Dedifferentiated amniotic fluid mesenchymal stem cell (primary cell): ENCODE results near the gene NFX1.

Experiments used
- DNase-seq: peaks from one replicate; pipeline ENCODE4 v3.0.0-alpha.2; 2016; ENCODE audit errors: extremely low spot score

NFX1 gene

DNA sequence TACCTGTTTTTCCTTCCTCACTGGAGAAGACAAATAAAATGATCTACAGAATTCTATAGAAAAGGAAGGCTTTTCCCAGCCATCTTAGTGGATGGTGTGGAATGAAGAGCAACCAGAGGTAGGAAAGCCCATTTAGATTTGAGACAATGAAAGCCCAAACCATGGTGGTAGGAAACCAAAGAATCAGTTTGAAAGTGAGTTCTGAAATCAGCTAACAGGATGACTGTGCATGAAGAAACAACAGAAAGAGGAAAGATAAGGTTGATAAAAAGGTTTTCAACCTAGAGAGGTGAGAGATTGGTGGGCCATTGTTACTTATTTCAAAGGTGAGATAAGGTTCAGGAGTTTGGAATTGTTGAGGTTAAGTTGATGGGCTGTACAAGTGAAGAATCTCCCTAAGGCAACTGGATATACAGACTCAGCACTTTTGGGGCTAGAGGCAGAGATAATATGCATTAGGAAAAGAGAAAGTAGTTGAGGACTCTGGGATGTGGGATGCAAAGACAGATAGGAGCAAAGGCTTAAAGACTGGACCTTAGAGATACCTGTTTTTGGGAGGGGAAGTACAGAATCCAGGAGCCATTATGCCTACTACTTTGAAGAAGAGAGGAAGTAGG lies 23.1 kb upstream of the NFX1 start:
- no peak for DNase-seq

GRCh38 chr9:33270146-33270545 lies 20.2 kb upstream of the NFX1 start:
- no peak for DNase-seq

GRCh38 chr9:33272061-33272460 lies 18.3 kb upstream of the NFX1 start:
- DNase-seq: no peak

DNA sequence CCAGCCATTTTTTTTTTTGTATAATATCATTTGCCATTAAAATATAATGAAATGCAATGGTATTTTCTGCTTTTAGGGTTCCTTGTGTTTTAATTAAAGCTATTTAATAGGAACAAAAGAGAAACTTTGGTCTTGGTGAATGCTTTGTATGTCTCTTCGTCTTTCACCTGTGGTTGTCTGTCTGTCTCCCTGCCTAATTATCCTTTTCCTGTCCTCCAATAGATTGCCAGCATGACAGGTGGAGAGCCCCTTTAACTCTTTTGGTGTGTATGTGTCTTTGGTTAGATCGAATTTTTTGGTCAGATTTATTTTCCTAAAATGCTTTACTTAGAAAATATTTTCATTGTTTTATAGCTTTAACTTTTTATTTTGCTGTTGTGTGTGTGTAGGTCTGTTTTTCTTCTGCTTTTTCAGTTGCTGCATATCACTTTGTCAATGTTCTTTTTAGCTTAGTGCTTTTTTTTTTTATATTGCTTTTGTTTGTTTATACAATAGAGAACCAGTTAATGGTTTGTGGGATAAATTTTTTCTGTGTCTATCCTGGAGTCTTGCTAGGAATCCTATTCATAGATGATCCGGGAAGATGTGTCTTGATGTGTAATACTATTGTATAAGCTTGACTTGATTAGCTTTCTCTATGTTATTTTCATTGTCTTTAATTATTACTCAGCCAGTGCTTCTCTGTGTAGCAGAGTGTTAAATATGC lies 16.9 kb upstream of the NFX1 start:
- no peak for DNase-seq

- no peak for DNase-seq
These were observed 16.4 kb upstream of the NFX1 start for GRCh38 chr9:33273972-33274328.

DNA sequence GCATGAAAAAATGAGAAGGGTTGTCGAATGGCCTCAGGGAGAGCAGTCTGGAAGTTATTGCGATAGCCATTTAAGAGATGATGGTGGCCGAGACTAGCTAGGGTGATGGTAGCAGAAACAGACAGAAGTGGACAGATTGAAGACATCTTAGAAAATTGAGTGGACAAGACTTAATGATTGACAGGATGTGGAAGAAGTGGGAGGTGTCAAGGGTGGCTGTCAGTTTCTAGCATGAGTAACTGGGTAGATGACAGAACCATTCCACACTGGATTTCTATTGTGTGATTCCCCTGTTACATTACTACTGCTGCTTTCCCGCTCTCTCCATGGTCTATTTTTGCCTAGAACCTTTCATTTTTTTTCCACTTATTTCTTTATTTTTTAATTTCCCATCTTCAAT lies 12.8 kb upstream of the NFX1 start:
- no peak for DNase-seq

GRCh38 chr9:33285502-33285901 lies 4.8 kb upstream of the NFX1 start:
- no peak for DNase-seq

DNA sequence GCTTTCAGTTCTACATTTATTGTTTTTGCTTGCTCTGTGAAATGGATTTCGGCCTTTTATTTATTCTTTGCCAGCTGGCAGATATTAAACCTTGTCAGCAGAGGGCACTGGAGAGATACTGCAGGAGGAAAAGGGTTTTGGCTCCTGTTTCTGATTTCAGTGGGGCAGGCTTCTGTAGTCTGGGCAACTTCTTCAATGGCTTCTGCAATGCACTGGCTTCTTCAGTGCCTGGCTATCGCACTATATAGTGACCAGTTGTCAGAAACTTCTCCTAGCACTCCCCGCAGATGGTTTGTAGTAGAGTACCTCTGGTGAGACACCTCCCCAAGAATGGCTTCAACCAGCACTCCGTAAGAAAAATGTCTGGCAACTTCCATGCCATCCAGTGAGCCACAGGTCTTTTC lies 3.2 kb upstream of the NFX1 start:
- DNase-seq: peak; percentile 89

- no peak for DNase-seq
These were observed 2.1 kb upstream of the NFX1 start for GRCh38 chr9:33288235-33288634.

DNA sequence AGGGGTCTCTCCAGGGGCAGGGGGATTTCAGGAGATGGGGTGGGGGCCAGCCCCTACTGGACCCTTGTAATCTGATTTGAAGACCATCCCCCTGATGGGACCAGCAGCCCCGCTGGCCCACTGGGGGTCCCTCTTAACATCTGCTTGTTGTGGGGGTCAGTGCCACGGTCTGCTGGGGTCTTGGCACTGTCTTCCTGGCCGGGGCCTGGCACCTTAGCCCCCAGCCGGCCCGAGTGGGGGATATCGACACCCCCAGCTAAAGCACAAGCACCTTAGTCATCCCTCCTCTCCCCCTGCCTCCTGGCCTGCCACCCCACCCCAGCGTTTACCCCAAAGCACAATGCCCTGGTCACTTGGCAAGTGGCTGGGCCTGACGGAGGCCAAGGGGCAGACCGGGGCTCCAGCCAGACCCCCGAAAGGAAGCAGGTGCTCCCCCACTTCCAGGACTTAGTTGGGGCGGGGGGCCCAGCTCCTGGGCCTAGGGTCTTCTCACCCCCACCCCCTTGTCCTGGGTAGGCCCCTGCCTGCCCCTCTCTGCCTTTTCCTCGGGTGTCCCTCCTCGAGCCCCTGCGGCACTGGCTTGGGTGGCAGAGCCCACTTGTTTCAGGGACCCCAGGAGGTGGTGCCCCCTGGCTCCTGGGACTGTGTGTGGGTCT lies 1.4 kb upstream of the NFX1 start:
- no peak for DNase-seq

DNA sequence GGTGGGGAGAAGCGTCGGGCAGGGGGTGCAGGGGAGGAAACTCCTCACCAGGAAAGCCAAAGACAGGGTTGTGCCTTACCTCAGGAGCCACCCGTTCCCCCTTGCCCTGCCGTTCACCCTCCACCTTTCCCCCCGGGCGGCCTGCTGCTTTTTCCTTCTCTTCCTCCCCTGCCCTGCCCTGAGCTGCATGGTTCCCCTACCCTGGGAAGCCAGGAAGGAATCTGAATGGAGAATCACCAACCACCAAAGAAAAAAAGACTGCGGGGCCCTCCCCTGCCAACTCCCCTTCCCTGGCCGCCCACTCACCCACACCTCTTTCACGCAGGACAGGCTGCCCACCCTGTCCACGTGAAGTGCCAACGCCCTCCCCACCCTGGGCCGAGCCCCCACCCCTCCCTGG lies 820 bp upstream of the NFX1 start:
- no peak for DNase-seq

- peak; percentile 29 for DNase-seq
These were observed 425 bp upstream of the NFX1 start for GRCh38 chr9:33289936-33290246.

GRCh38 chr9:33291031-33291397 lies 698 bp downstream of the NFX1 start:
- DNase-seq: no peak

DNA sequence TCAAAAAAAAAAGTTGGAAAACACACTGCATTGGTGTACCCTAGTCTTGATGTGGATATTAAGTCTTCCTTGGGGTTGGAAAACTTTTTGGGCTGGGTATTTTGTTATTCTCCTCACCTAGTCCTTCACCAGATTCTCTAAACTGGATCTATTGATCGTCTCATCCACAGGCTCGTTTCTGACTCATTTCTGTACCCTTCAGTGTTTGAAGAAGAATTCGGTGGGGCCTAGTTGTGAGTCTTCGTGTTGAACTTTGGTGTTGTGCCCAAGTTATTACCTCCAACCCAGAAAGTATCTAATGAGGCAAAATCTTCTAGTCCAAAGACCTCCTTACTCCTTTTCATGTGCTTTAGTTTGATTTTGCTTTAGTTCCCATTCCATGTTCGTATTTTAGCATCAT lies 1.6 kb downstream of the NFX1 start:
- DNase-seq: no peak

DNA sequence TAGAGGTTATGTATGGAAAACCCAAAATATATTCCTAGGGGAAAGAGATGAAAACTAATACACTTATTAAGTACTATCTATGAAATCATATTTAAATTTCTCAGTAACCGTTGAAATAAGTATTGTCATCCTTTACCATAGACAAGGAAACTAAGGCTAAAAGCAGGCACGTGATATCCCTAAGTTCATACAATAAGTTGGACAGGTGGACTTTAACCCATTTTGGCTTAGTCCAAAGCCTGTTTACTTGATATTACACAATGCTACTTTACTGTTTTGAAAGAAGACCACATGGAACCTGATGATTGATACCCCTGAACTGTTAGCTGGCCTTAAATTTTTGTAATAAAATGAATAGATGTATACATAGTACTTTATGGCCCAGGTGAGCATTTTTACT lies 3.5 kb downstream of the NFX1 start:
- DNase-seq: no peak

DNA sequence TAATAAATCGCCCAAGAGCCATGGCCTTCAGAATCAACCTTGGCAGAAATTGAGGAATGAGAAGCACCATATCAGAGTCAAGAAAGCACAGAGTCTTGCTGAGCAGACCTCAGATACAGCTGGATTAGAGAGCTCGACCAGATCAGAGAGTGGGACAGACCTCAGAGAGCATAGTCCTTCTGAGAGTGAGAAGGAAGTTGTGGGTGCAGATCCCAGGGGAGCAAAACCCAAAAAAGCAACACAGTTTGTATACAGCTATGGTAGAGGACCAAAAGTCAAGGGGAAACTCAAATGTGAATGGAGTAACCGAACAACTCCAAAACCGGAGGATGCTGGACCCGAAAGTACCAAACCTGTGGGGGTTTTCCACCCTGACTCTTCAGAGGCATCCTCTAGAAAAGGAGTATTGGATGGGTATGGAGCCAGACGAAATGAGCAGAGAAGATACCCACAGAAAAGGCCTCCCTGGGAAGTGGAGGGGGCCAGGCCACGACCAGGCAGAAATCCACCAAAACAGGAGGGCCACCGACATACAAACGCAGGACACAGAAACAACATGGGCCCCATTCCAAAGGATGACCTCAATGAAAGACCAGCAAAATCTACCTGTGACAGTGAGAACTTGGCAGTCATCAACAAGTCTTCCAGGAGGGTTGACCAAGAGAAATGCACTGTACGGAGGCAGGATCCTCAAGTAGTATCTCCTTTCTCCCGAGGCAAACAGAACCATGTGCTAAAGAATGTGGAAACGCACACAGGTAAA lies 4.5 kb downstream of the NFX1 start:
- no peak for DNase-seq

DNA sequence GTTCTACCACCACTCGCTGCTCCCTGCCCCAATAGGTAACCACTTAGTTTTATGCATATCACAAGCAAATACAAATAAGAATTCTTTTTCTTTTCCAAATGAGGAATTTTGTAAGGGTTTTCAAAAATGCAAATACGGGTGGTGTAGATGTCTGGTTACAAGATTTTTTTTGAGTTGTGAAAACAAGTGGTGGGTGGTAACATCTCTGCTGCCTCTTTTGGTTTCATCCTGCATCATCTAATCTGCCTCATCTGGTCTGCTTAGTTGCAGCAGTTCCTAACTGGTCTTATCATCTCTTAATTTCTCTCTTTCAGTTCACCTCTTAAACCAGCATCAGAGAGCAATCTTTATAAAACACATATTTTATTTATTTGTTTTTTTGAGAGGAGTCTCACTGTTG lies 5.3 kb downstream of the NFX1 start:
- DNase-seq: no peak

GRCh38 chr9:33297432-33297831 lies 7.1 kb downstream of the NFX1 start:
- DNase-seq: no peak

GRCh38 chr9:33300546-33300945 lies 10.2 kb downstream of the NFX1 start:
- no peak for DNase-seq

GRCh38 chr9:33304362-33304761 lies 14.0 kb downstream of the NFX1 start:
- no peak for DNase-seq

GRCh38 chr9:33306037-33306436 lies 15.7 kb downstream of the NFX1 start:
- DNase-seq: no peak

GRCh38 chr9:33307067-33307466 lies 16.8 kb downstream of the NFX1 start:
- no peak for DNase-seq

GRCh38 chr9:33309903-33310302 lies 19.6 kb downstream of the NFX1 start:
- DNase-seq: no peak
